ENCODE measurements around the gene ACADVL. TPM values are rescaled to one million over a fixed set of nuclear protein-coding genes. Genes with fewer than 3 reads are reported as not detected.

The ACADVL gene
- total and polyA plus RNA-seq, 10 donors, result 320 to 963 (median 586) TPM

DNA sequence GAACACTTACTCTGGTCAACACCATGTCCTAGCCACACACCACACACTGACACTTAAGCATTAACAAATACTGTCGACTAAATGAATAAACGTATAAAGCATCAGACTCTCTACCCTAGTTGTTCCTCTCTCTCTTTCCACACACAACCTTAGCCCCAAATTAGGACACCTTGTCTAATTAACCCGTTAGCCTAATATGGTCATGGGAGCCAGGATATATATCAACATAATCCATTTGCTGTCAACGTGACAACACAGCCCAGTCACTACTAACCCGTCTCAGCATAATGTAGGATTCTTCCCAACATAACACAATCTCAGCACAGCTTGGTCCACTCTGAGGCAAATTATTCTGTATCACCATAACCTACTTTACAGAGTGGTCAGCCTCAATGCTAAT, 12.4 kb downstream of the ACADVL start:
- H3K9me3 ChIP-seq, result no peaks in the 10 kb centered on the region
- no peak for DNase-seq
- no peak overlapping the region for H3K27ac ChIP-seq
- peaks cover 10 to 62% (median 50%) of the 10 kb centered on the region in 6 donors for H3K4me1 ChIP-seq
- H3K36me3 ChIP-seq, result peaks cover 0 to 60% (median 50%) of the 10 kb centered on the region in 6 donors
- no peaks in the 10 kb centered on the region for H3K27me3 ChIP-seq (replicated peaks in 1 of 7)
- peak overlapping the region in 1 of 8 donors; percentile 85 for H3K4me3 ChIP-seq
- TF ChIP-seq POLR2AphosphoS5 (IDR thresholded peaks at IDR 0.05), result no peak
- 81 to 89% (median 83%) methylated on average over 5 of the region's 5 CpGs for WGBS, 5 donors
- intact Hi-C loops (cut with DNase I; ENCODE audit: low total_unique reads), result no loop called here

DNA sequence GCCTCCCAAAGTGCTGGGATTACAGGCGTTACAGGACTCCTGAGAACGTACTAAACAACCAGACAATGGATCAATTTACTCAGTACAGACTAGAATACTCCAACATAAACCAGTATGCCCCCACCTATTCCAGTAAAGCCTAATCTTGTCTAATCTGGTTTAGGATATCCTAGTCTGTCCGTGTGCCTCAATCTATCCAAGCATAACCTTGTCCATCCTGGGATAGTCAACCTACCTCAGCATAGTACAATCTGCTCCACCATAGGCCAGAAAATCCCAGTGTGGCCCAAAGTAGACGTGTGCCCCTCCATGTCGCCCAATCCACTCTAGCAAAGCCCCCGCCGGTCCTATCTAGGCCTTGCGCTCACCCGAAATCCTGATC, 14.0 kb downstream of the ACADVL start:
- 1 to 3% (median 2%) methylated on average over 9 of the region's 9 CpGs for WGBS, 5 donors
- no peaks in the 10 kb centered on the region for H3K9me3 ChIP-seq
- peak overlapping the region; percentile 69 to 94 (median 88) for H3K27ac ChIP-seq
- H3K27me3 ChIP-seq (replicated peaks in 1 of 7), result no peaks in the 10 kb centered on the region
- intact Hi-C loops (cut with DNase I; ENCODE audit: low total_unique reads), result no loop called here
- H3K4me3 ChIP-seq, result peak overlapping the region; percentile 67 to 97 (median 82)
- peaks cover 0 to 46% (median 35%) of the 10 kb centered on the region in 6 donors for H3K36me3 ChIP-seq
- no peak for DNase-seq
- TF ChIP-seq POLR2AphosphoS5 (IDR thresholded peaks at IDR 0.05) (no peak), POLR2A (IDR thresholded peaks at IDR 0.05) (no peak)
- TF ChIP-seq, protein P1, sequence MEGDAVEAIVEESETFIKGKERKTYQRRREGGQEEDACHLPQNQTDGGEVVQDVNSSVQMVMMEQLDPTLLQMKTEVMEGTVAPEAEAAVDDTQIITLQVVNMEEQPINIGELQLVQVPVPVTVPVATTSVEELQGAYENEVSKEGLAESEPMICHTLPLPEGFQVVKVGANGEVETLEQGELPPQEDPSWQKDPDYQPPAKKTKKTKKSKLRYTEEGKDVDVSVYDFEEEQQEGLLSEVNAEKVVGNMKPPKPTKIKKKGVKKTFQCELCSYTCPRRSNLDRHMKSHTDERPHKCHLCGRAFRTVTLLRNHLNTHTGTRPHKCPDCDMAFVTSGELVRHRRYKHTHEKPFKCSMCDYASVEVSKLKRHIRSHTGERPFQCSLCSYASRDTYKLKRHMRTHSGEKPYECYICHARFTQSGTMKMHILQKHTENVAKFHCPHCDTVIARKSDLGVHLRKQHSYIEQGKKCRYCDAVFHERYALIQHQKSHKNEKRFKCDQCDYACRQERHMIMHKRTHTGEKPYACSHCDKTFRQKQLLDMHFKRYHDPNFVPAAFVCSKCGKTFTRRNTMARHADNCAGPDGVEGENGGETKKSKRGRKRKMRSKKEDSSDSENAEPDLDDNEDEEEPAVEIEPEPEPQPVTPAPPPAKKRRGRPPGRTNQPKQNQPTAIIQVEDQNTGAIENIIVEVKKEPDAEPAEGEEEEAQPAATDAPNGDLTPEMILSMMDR (IDR thresholded peaks at IDR 0.05 in 8 of 11, conservative IDR thresholded peaks at IDR 0.05 in 3 of 11), result no peak
- H3K4me1 ChIP-seq, result peaks cover 12 to 68% (median 57%) of the 10 kb centered on the region in 6 donors

DNA sequence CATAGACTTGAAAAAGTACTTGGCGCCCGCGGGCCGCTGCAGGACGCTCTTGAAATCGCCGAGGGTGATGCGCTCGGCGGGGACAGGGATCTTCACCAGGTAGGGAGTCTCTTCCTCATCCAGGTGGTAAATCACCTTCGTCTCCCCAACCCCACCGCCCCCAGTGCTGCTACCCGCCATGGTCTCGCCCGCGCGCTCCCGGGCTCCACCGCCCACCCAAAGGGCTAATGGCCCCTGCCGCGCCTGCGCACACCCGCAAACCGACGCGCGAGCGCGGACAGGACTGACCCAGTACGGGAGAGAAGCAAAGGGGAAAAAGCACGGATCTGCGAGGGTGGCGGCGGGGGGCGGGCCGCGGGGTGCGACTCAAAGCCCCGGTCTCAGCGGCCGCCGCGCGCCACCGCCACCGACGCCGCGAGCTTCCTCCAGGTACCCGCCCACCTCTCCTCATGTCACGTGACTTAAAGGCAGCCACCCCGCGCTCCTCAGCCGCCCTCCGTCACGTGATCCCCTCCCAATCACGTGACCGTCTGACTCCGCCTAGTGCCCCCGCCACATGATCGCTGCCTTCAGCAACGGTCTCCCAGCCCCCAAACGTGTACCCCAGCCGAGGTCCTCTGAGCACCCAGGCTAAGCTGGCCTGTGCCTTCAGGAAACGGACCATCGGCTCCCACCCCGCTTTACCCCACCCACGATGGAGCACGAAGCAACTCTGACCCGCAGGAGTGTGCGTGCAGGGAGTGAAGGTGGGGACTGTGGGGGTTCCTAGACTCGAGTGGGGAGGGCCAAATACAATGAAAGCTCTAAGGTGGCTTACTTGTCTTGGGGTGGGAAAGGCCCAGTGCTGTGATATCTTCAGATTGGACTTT, 14.6 kb downstream of the ACADVL start, which contains the start of gene DVL2:
DVL2 (minus strand) TSS at position 435 of the 869 bp plus-strand sequence; CDS start at position 180, 255 bp downstream.
- TF ChIP-seq POLR2AphosphoS5 (IDR thresholded peaks at IDR 0.05), result peak; percentile 95 to 98 (median 97)
- TF ChIP-seq, protein P1 (IDR thresholded peaks at IDR 0.05 in 8 of 11, conservative IDR thresholded peaks at IDR 0.05 in 3 of 11), result peak in 1 of 11 experiments; percentile 41
- peak; percentile 5 to 80 (median 50) for TF ChIP-seq POLR2A (IDR thresholded peaks at IDR 0.05)
- Histone ChIP-seq H3K4me1 (peaks cover 12 to 68% (median 57%) of the 10 kb centered on the region in 6 donors), H3K9me3 (no peaks in the 10 kb centered on the region), H3K36me3 (peaks cover 0 to 39% (median 29%) of the 10 kb centered on the region in 6 donors), H3K4me3 (peak within 1 kb of the TSS; percentile 67 to 97 (median 82)), H3K27ac (peak within 1 kb of the TSS; percentile 69 to 94 (median 88)), H3K27me3 (replicated peaks in 1 of 7) (no peaks in the 10 kb centered on the region)
- 0 to 1% (median 0%) methylated on average over 43 to 72 of the region's 72 CpGs for WGBS, 5 donors
- peak; percentile 99 for DNase-seq
- intact Hi-C loops (cut with DNase I; ENCODE audit: low total_unique reads), result no loop called here

DNA sequence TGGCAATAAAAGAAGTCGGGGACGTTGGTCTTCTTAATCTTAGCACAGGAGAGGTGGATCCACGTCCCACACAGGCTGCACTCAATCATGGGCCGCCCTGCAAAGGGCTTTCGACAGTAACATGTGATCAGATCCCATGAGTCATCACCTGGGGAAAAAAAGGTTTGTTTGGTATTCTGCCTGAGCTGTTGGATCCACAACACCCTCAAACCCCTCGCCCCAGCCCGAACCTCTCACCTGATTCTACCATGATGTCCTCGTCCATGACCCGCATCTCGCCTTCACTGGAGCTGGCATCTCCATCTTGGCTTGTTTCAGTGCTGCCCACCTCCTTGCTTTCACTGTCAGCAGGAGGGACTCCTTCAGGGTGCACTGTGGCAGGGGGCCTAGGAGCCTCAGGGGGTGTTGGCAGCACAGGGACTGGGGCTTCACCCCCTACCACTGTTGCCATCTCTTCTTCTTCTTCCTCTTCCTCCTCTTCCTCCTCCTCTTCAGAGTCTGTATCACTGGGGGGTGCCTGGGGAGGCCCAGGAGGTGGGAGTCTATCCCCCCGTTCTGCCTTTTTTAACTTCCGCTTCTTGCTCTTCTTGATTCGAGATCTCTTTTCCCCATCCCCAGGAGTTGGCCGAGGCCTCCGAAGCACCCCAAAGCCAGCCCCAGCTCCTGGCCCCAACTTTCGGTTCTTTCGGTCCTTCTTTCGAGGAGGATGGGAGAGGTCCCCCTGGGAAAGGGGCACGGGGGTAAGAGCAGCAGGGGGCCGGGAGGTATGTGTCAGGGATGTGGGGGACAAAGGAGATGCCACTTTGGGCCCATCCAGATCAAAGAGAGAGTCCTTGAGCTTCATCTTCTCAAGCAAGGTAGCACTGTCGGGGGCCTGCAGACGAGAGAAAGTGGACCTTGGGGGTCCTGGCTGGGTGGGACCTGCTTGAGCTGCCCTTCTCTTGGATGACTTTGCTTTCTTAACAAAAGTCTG, 16.2 kb downstream of the ACADVL start:
- Histone ChIP-seq H3K9me3 (no peaks in the 10 kb centered on the region), H3K4me1 (peaks cover 25 to 80% (median 69%) of the 10 kb centered on the region in 6 donors), H3K4me3 (no peak overlapping the region), H3K36me3 (peaks cover 0 to 37% (median 27%) of the 10 kb centered on the region in 6 donors), H3K27me3 (replicated peaks in 1 of 7) (no peaks in the 10 kb centered on the region), H3K27ac (peak overlapping the region in 4 of 8 donors; percentile 81 to 99 (median 94))
- intact Hi-C loops (cut with DNase I; ENCODE audit: low total_unique reads), result no loop called here
- peak; percentile 23 to 44 (median 24) for TF ChIP-seq POLR2AphosphoS5 (IDR thresholded peaks at IDR 0.05)
- TF ChIP-seq, protein P1 (IDR thresholded peaks at IDR 0.05 in 8 of 11, conservative IDR thresholded peaks at IDR 0.05 in 3 of 11), result no peak
- DNase-seq, result peak; percentile 75
- 82 to 92% (median 87%) methylated on average over 20 to 22 of the region's 22 CpGs for WGBS, 5 donors
